ENCODE measurements around the gene PTPRM.

DNA sequence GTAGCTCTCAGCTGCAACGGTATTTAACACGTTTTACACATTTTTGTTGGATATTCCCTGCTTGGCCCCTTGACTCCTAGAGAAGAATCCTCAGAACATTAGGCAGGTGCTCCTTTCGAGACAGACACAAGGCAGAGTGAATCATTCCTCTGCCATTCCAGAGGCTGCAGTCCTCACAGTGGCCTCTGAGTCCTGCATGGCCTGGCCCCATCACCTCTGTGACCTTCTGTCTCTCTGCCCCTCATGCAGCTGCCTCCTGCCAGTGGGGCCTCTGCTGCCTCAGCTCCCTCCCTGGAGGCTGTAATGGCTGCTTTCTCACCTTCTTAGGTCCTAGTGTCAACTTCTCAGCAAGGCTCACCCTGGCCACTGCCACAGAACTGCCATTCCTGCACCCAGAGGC is 101.3 kb downstream of the PTPRM start:
- TF ChIP-seq, protein P1, sequence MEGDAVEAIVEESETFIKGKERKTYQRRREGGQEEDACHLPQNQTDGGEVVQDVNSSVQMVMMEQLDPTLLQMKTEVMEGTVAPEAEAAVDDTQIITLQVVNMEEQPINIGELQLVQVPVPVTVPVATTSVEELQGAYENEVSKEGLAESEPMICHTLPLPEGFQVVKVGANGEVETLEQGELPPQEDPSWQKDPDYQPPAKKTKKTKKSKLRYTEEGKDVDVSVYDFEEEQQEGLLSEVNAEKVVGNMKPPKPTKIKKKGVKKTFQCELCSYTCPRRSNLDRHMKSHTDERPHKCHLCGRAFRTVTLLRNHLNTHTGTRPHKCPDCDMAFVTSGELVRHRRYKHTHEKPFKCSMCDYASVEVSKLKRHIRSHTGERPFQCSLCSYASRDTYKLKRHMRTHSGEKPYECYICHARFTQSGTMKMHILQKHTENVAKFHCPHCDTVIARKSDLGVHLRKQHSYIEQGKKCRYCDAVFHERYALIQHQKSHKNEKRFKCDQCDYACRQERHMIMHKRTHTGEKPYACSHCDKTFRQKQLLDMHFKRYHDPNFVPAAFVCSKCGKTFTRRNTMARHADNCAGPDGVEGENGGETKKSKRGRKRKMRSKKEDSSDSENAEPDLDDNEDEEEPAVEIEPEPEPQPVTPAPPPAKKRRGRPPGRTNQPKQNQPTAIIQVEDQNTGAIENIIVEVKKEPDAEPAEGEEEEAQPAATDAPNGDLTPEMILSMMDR (conservative IDR thresholded peaks at IDR 0.05; ENCODE audit: low read depth, low read length), result no peak
- TF ChIP-seq EZH2 (IDR thresholded peaks at IDR 0.05; ENCODE audit: low read length, unreplicated experiment) (no peak), EZH2phosphoT487 (IDR thresholded peaks at IDR 0.05; ENCODE audit: borderline replicate concordance, low read length) (no peak)
